KMS-11 (cell line): ENCODE measurements around the gene GATA6.
"Not testable (repeated sequence)": the region's sequence is repeated elsewhere in the genome, so short reads cannot be mapped to it uniquely, and the experiment has no call there.

Experiments used
- H2AFZ ChIP-seq: fragments of 200-600 bp; sonication (generic); 2 replicates; pipeline ENCODE4 v1.6.1; 2016; ENCODE audit warnings: antibody characterized with exemption, mixed run types, low read depth
- H3K27ac ChIP-seq: fragments of 200-600 bp; sonication (generic); 2 replicates; pipeline ENCODE4 v1.6.1; 2016; ENCODE audit warnings: mild to moderate bottlenecking, mixed run types
- H3K27me3 ChIP-seq: fragments of 200-600 bp; sonication (generic); 2 replicates; pipeline ENCODE4 v1.6.1; 2017; ENCODE audit warnings: mild to moderate bottlenecking, low read depth, mixed run types, moderate library complexity; ENCODE audit not compliant: insufficient read depth
- H3K36me3 ChIP-seq: fragments of 200-600 bp; sonication (generic); 2 replicates; pipeline ENCODE4 v1.6.1; 2017; ENCODE audit warnings: mild to moderate bottlenecking, mixed run types; ENCODE audit not compliant: insufficient read depth
- H3K4me1 ChIP-seq: fragments of 200-600 bp; sonication (generic); 2 replicates; pipeline ENCODE4 v1.6.1; 2016; ENCODE audit warnings: mild to moderate bottlenecking, low read depth, mixed run types; ENCODE audit not compliant: poor library complexity, severe bottlenecking
- H3K4me2 ChIP-seq: fragments of 200-600 bp; sonication (generic); 2 replicates; pipeline ENCODE4 v1.7.0; 2016; ENCODE audit warnings: mild to moderate bottlenecking, mixed run types
- H3K4me3 ChIP-seq: fragments of 200-600 bp; sonication (generic); IDR thresholded peaks from 2 replicates; pipeline ENCODE4 v1.6.1; 2017; ENCODE audit warnings: low read depth, low read length, mixed read lengths; ENCODE audit not compliant: insufficient read depth
- H3K79me2 ChIP-seq: fragments of 200-600 bp; sonication (generic); 2 replicates; pipeline ENCODE4 v1.6.1; 2016; ENCODE audit warnings: low read depth, mixed run types; ENCODE audit not compliant: insufficient read depth
- H3K9ac ChIP-seq: fragments of 200-600 bp; sonication (generic); 2 replicates; pipeline ENCODE4 v1.6.1; 2016; ENCODE audit warnings: mild to moderate bottlenecking, mixed run types
- H4K20me1 ChIP-seq: fragments of 200-600 bp; sonication (generic); 2 replicates; pipeline ENCODE4 v1.6.1; 2016; ENCODE audit warnings: mild to moderate bottlenecking, mixed run types; ENCODE audit not compliant: insufficient read depth
- TF ChIP-seq, protein P1 (sequence below): fragments of 200-600 bp; sonication (generic); conservative IDR thresholded peaks from 2 replicates; pipeline ENCODE4 v1.6.1; 2017; ENCODE audit warnings: low read depth, mild to moderate bottlenecking, antibody characterized with exemption, low read length, moderate library complexity, mixed read lengths

Gene GATA6

DNA sequence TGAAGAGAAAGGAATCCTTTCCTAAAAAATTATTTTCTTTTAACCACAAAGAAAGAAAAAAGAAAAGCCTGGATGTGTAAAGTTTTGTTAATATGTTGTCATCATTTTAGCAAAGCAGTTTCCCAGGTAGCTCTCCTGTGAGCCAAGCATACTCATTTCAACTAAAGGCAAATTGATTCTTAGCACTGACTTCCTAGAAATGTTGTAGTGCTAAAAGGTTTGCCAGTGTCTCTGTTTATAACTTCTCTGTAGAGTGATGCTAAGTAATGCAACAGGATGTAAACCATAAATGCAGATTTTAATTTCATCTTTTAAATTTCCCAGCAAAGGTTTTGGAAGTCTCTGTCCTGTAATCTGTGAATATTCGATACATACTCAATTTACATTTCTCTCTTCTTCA, 10.2 kb downstream of the GATA6 start:
- H3K79me2 ChIP-seq, result no peaks in the 10 kb centered on the region
- no peak overlapping the region for H3K4me2 ChIP-seq
- H3K27me3 ChIP-seq, result no peaks in the 10 kb centered on the region
- H3K9ac ChIP-seq, result no peak overlapping the region
- H3K4me1 ChIP-seq, result no peaks in the 10 kb centered on the region
- TF ChIP-seq, protein P1, sequence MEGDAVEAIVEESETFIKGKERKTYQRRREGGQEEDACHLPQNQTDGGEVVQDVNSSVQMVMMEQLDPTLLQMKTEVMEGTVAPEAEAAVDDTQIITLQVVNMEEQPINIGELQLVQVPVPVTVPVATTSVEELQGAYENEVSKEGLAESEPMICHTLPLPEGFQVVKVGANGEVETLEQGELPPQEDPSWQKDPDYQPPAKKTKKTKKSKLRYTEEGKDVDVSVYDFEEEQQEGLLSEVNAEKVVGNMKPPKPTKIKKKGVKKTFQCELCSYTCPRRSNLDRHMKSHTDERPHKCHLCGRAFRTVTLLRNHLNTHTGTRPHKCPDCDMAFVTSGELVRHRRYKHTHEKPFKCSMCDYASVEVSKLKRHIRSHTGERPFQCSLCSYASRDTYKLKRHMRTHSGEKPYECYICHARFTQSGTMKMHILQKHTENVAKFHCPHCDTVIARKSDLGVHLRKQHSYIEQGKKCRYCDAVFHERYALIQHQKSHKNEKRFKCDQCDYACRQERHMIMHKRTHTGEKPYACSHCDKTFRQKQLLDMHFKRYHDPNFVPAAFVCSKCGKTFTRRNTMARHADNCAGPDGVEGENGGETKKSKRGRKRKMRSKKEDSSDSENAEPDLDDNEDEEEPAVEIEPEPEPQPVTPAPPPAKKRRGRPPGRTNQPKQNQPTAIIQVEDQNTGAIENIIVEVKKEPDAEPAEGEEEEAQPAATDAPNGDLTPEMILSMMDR, result no peak
- H3K4me3 ChIP-seq, result no peak overlapping the region
- H3K27ac ChIP-seq, result no peak overlapping the region
- H2AFZ ChIP-seq, result no peak overlapping the region
- no peaks in the 10 kb centered on the region for H4K20me1 ChIP-seq
- H3K36me3 ChIP-seq, result no peaks in the 10 kb centered on the region

- no peaks in the 10 kb centered on the region for H3K36me3 ChIP-seq
- H3K27me3 ChIP-seq, result no peaks in the 10 kb centered on the region
- no peak overlapping the region for H3K4me2 ChIP-seq
Observed at GRCh38 chr18:22180722-22181121, 11.3 kb downstream of the GATA6 start.

DNA sequence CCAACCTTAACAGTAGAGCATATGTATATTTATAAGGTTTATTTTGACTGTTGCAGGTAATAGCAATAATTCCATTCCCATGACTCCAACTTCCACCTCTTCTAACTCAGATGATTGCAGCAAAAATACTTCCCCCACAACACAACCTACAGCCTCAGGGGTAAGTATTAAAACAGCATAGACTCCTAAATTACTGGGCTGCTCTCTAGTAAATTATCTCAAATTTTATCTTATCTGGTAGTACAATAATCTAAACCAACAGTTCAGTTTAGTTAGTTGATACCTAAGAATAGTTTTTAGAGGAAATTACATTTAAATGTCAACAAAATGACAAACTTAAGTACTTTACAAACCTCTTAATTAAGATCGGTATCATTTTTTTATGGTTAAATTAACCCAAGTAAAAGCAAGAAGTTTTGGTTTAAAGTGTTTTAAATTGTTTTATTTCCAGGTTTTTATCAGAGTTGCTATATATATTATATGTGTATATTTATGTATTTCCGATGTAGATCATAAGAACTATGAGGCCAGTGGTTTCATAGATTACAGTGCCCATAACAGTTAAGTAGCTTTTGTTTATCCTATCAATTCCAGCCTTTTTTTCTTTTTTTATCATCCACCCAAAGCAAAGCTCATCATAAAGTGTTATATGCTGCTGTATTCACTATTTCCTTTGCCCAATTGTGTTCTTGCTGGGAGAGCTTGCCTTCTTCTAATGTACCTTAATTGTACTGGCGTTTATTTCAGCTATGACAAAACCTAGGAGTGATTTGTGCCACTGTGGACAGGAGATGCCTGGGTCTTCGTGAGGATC, 13.7 kb downstream of the GATA6 start:
- H3K27ac ChIP-seq, result no peak overlapping the region

More at GRCh38 chr18:22180722-22181121, 11.3 kb downstream of the GATA6 start:
- no peak overlapping the region for H3K27ac ChIP-seq
- no peaks in the 10 kb centered on the region for H3K79me2 ChIP-seq
- TF ChIP-seq, protein P1, result no peak
- no peak overlapping the region for H3K9ac ChIP-seq
- no peaks in the 10 kb centered on the region for H3K4me1 ChIP-seq
- no peak overlapping the region for H3K4me3 ChIP-seq
- H4K20me1 ChIP-seq, result no peaks in the 10 kb centered on the region
- no peak overlapping the region for H2AFZ ChIP-seq

DNA sequence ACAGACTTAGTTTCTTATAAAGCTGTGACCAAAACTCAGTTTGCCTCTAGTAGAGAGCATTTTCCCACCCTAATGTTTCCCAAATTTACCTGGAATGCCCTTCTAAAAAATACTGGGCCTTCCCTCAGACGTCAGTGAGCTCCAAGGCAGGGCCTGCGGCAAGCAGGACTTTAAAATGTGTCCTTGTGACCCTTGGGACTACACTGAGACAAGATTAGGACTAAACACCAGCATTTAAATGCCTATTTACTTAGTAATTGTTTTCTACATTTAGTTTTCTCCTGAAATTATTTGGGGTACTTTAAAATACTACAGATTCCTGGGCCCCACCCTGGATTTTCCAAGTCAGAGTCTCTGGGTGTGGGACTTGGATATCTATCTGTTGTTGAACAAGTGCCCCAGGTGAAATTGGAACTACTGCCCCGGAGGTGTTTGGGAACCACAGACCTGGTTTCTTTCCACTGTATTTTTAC, 14.3 kb downstream of the GATA6 start:
- no peak overlapping the region for H3K27ac ChIP-seq
- no peaks in the 10 kb centered on the region for H3K27me3 ChIP-seq
- H3K36me3 ChIP-seq, result no peaks in the 10 kb centered on the region
- TF ChIP-seq, protein P1, result no peak
- no peaks in the 10 kb centered on the region for H3K4me1 ChIP-seq
- no peaks in the 10 kb centered on the region for H4K20me1 ChIP-seq
- no peaks in the 10 kb centered on the region for H3K79me2 ChIP-seq
- H3K4me3 ChIP-seq, result no peak overlapping the region
- no peak overlapping the region for H2AFZ ChIP-seq
- no peak overlapping the region for H3K9ac ChIP-seq
- H3K4me2 ChIP-seq, result no peak overlapping the region

More for the DNA sequence above, 13.7 kb downstream of the GATA6 start:
- Histone ChIP-seq H2AFZ (no peak overlapping the region), H3K79me2 (no peaks in the 10 kb centered on the region), H3K36me3 (no peaks in the 10 kb centered on the region), H3K27me3 (no peaks in the 10 kb centered on the region), H4K20me1 (no peaks in the 10 kb centered on the region), H3K4me2 (no peak overlapping the region), H3K9ac (no peak overlapping the region), H3K4me3 (no peak overlapping the region), H3K4me1 (no peaks in the 10 kb centered on the region)
- TF ChIP-seq, protein P1, result no peak

GRCh38 chr18:22184573-22184972, 15.2 kb downstream of the GATA6 start:
- H3K4me1 ChIP-seq, H3K4me3 ChIP-seq, H3K27ac ChIP-seq, H3K9ac ChIP-seq, H3K36me3 ChIP-seq, H4K20me1 ChIP-seq, H2AFZ ChIP-seq, H3K4me2 ChIP-seq, H3K79me2 ChIP-seq, H3K27me3 ChIP-seq: not testable (repeated sequence)
